Kidney (tissue), 14 donors: ENCODE results near the gene GCLM. TPM values are rescaled to one million over a fixed set of nuclear protein-coding genes. Genes with fewer than 3 reads are reported as not detected.

ENCODE experiments used
- DNase-seq, 5 donors: peaks; one replicate each; pipeline ENCODE4 v3.0.0-alpha.2; 2013 to 2020
- FAIRE-seq: peaks from 2 replicates; lab custom pipeline; 2012; peaks lifted over from hg19 to GRCh38; lab: Jason Lieb, UNC
- H3K27ac ChIP-seq, 2 donors: one replicate each; pipeline ENCODE4 v1.7.0; 2013; ENCODE audit warnings: low read depth in 2 of 2, low read length in 2 of 2, inconsistent platforms in 1 of 2
- H3K27me3 ChIP-seq: one replicate; pipeline ENCODE4 v1.7.1; 2013; ENCODE audit warnings: low read length, inconsistent platforms; ENCODE audit not compliant: control insufficient read depth, insufficient read depth
- H3K36me3 ChIP-seq, 3 donors: one replicate each; pipeline versions ENCODE4 v1.7.0 to v1.7.1; 2013; ENCODE audit warnings: low read length in 3 of 3, control low read depth in 1 of 3, inconsistent platforms in 1 of 3; ENCODE audit not compliant: insufficient read depth in 3 of 3, control insufficient read depth in 2 of 3
- H3K4me1 ChIP-seq, 3 donors: one replicate each; pipeline versions ENCODE4 v1.7.0 to v1.7.1; 2013; ENCODE audit warnings: low read length in 3 of 3, inconsistent platforms in 1 of 3, low read depth in 1 of 3; ENCODE audit not compliant: control insufficient read depth in 2 of 3, insufficient read depth in 2 of 3
- H3K4me3 ChIP-seq, 3 donors: one replicate each; pipeline versions ENCODE4 v1.7.0 to v1.8.1; 2013; ENCODE audit warnings: low read length in 3 of 3, control low read depth in 1 of 3, inconsistent platforms in 1 of 3
- H3K9ac ChIP-seq, 3 donors: one replicate each; pipeline versions ENCODE4 v1.7.0 to v1.7.1; 2013; ENCODE audit warnings: low read length in 3 of 3, control low read depth in 1 of 3, inconsistent platforms in 1 of 3
- H3K9me3 ChIP-seq, 3 donors: one replicate each; pipeline versions ENCODE4 v1.7.0 to v1.7.1; 2013; ENCODE audit warnings: low read length in 3 of 3, control low read depth in 1 of 3, inconsistent platforms in 1 of 3; ENCODE audit not compliant: control insufficient read depth in 2 of 3, insufficient read depth in 1 of 3
- intact Hi-C: fragments of 100-400 bp; cut with DNase I; formaldehyde crosslinking; loops from one replicate; pipeline ENCODE4 v1.11.1; 2022
- polyA plus RNA-seq: library from polyadenylated mRNA; stranded (reverse); fragments of 350-450 nt; fragmentation: Illumina TruSeq; extraction: RNeasy Lipid Tissue Mini Kit (QIAGEN cat#74804); gene quantifications from one replicate; pipeline ENCODE4 v1.2.3, GENCODE V29; 2014; ENCODE audit warnings: low read depth, low replicate concordance; ENCODE audit not compliant: insufficient read depth
- total RNA-seq: library from RNA; stranded (reverse); fragmentation: NEBNext Ultra II Directional; extraction: Animal tissue kit (Norgen Biotek cat#: 25700); gene quantifications from one replicate; pipeline ENCODE4 v1.2.1, GENCODE V29; 2021
- TF ChIP-seq, protein P1 (sequence below): IDR thresholded peaks from 3 replicates; pipeline ENCODE4 v1.5.1; 2012; ENCODE audit warnings: mild to moderate bottlenecking, moderate library complexity, borderline replicate concordance; ENCODE audit not compliant: insufficient read depth; ENCODE audit errors: extremely low read depth
- donor health status: control.
- donor health status: control.
- donor health status: control.
- donor health status: control.
- donor health status: control.
- donor health status: DM: yes; HTN: yes; CAD: no.
- donor health status: Normal renal cell carcinoma (clear cell type).

The GCLM gene
- total and polyA plus RNA-seq, 2 donors from 2014 or later = 14.7 TPM

DNA sequence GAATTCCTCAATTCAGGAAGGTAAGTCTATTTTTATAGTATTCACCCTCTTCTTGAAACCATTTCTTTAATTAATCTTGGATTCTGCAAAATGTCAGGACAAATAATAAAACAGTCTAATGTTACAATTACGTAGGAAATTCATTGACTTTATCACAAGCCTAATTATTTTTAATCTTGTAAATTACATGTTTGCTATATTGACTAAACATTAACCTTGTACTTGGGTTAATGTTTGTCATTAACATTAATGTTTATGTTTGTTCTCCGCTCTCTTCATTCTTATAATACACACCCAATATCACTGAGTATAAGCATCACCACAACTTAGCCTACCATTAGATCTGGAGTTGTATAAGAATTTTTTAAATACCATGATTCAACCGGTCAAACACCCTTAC lies 2.8 kb downstream of the GCLM start:
- Histone ChIP-seq H3K36me3 (no peaks in the 10 kb centered on the region), H3K27ac (peak overlapping the region in 1 of 2 donors; percentile 14), H3K4me1 (peaks cover 0 to 11% (median 9%) of the 10 kb centered on the region in 3 donors), H3K27me3 (no peaks in the 10 kb centered on the region), H3K9ac (no peak overlapping the region), H3K4me3 (no peak overlapping the region), H3K9me3 (no peaks in the 10 kb centered on the region)
- TF ChIP-seq, protein P1, sequence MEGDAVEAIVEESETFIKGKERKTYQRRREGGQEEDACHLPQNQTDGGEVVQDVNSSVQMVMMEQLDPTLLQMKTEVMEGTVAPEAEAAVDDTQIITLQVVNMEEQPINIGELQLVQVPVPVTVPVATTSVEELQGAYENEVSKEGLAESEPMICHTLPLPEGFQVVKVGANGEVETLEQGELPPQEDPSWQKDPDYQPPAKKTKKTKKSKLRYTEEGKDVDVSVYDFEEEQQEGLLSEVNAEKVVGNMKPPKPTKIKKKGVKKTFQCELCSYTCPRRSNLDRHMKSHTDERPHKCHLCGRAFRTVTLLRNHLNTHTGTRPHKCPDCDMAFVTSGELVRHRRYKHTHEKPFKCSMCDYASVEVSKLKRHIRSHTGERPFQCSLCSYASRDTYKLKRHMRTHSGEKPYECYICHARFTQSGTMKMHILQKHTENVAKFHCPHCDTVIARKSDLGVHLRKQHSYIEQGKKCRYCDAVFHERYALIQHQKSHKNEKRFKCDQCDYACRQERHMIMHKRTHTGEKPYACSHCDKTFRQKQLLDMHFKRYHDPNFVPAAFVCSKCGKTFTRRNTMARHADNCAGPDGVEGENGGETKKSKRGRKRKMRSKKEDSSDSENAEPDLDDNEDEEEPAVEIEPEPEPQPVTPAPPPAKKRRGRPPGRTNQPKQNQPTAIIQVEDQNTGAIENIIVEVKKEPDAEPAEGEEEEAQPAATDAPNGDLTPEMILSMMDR = no peak
- DNase-seq = no peak
- no peak for FAIRE-seq
- intact Hi-C loops = no loop called here

DNA sequence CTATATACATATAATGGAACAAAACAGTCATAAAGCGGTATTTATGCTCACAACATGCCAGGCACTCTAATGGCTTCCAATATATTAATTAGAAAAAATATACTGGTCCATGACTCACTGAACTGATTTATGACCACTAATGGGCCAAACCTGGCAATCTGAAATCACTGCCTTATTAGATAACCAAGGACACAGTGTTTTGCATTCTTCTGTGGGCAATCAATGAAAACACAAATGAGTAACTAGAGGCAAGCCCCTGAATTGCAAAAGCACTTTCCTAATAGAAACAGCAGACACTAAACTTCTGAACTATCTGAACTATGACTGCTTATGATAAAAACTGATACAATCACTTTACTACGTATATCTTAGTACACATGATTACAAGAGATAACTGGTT lies 3.5 kb downstream of the GCLM start:
- Histone ChIP-seq H3K36me3 (peaks cover 0 to 5% (median 0%) of the 10 kb centered on the region in 3 donors), H3K9ac (no peak overlapping the region), H3K27me3 (no peaks in the 10 kb centered on the region), H3K27ac (no peak overlapping the region), H3K4me3 (no peak overlapping the region), H3K4me1 (peaks cover 0 to 11% (median 9%) of the 10 kb centered on the region in 3 donors), H3K9me3 (no peaks in the 10 kb centered on the region)
- FAIRE-seq = no peak
- intact Hi-C loops = no loop called here
- no peak for DNase-seq
- TF ChIP-seq, protein P1 = no peak

DNA sequence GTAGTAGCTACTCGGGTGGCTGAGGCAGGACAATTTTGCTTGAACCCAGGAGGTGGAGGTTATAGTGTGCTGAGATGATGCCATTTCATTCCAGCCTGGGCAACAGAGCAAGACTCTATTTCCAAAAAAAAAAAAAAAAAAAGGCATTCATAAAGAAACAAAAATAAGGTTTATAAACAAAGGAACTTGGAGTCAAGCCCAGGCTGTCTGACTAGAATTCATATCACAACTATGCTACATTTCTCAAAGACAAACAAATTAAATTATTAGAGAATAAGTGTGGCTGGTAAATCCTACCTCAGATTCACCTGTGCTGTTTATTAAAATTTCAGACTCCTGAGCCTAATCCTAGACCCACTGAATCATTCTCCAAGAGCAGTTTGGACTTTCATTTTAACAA lies 4.2 kb downstream of the GCLM start:
- Histone ChIP-seq H3K27me3 (no peaks in the 10 kb centered on the region), H3K4me1 (peaks cover 0 to 11% (median 9%) of the 10 kb centered on the region in 3 donors), H3K9me3 (no peaks in the 10 kb centered on the region), H3K9ac (no peak overlapping the region), H3K4me3 (no peak overlapping the region), H3K36me3 (peaks cover 0 to 5% (median 0%) of the 10 kb centered on the region in 3 donors), H3K27ac (no peak overlapping the region)
- no peak for DNase-seq
- no peak for FAIRE-seq
- TF ChIP-seq, protein P1 = no peak
- intact Hi-C loops = no loop called here

DNA sequence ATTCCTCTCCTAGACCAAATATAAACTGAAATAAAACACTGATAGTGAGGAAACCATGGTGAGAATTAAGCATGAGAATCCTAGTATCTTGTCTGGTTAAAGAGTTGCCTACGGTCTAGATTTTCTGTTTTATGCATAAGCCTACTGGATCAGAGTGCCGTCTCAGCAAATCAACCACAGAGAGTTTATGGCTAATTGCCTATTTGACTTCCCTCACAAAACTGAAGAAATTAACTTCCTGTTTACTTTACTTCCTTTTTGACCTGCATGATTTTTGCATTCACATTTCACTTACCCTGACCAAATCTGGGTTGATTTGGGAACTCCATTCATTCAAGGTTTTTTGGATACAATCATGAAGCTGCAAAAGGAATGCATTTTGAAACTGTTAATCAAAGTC lies 5.0 kb downstream of the GCLM start:
- H3K4me3 ChIP-seq = no peak overlapping the region
- no peaks in the 10 kb centered on the region for H3K9me3 ChIP-seq
- H3K9ac ChIP-seq = no peak overlapping the region
- intact Hi-C loops = no loop called here
- H3K36me3 ChIP-seq = peaks cover 0 to 5% (median 0%) of the 10 kb centered on the region in 3 donors
- TF ChIP-seq, protein P1 = no peak
- H3K27ac ChIP-seq = no peak overlapping the region
- no peaks in the 10 kb centered on the region for H3K27me3 ChIP-seq
- FAIRE-seq (peak; percentile 21), DNase-seq (no peak)
- H3K4me1 ChIP-seq = peaks cover 0 to 11% (median 9%) of the 10 kb centered on the region in 3 donors
